RWPE1 (cell line): ENCODE data around the gene MYOD1.

Experiments used
- CTCF ChIA-PET: fragments of 350-600 bp; sonication (Branson Sonifier 250); formaldehyde crosslinking; extraction: SDS; loops from one replicate; lab custom pipeline; 2021; lab: Yijun Ruan, JAX
- POLR2A ChIA-PET: fragments of 400-600 bp; formaldehyde crosslinking; extraction: SDS; loops from one replicate; lab custom pipeline; 2020; ENCODE audit warnings: antibody characterized with exemption; ENCODE audit not compliant: low non-redundant PET; lab: Yijun Ruan, JAX
- DNase-seq: peaks from one replicate; pipeline ENCODE4 v3.0.0; 2012; ENCODE audit warnings: low spot score
- H3K27ac ChIP-seq: fragments of 450-650 bp; 2 replicates; pipeline ENCODE4 v1.5.1; 2017
- CTCF ChIP-seq: fragments of 450-650 bp; conservative IDR thresholded peaks from 2 replicates; pipeline ENCODE4 v1.5.1; 2017; ENCODE audit warnings: low read depth, mild to moderate bottlenecking

Gene MYOD1

GRCh38 chr11:17719028-17719937 lies at the start of gene MYOD1:
Gene MYOD1, plus strand, starts transcription at chr11:17719571. Its CDS starts 212 bp downstream, at chr11:17719783.
- H3K27ac ChIP-seq, result no peak within 1 kb of the TSS
- ChIA-PET POLR2A (no interaction called here), CTCF (interaction anchor here (0.6 to 4.7 kb wide), 4 partner anchors 12 to 414 kb away, joined by 3 to 31 read pairs (median 8); no protein-coding TSS in a partner anchor)
- DNase-seq, result no peak
- no peak for TF ChIP-seq CTCF

GRCh38 chr11:17672469-17672868 lies 46.9 kb upstream of the MYOD1 start:
- no peak for DNase-seq
- H3K27ac ChIP-seq, result no peak overlapping the region
- POLR2A ChIA-PET, result no interaction called here
- TF ChIP-seq CTCF, result no peak
- CTCF ChIA-PET, result interaction anchor here (0.6 kb wide), 1 partner anchor 70 kb away, joined by 3 read pairs; no protein-coding TSS in a partner anchor

DNA sequence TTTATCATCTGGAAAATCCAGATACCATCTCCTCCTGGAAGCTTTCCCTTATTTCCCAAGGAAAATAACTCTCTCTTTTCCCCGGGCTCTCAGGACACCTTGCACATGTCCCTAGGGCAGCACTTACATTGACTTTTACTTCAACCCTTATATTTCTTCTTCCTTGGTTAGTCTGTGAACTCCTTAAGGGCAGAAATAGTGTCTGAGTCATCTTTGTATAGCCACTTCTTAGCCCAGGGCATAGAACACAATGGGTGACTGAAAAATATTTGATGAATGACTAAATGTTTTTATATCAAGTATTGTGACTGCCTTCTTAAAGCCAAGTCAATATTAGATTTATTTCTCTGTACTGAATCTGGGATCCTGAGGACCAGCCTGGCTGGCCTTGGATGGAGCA lies 45.4 kb upstream of the MYOD1 start:
- POLR2A ChIA-PET, result no interaction called here
- CTCF ChIA-PET, result no interaction called here
- H3K27ac ChIP-seq, result no peak overlapping the region
- DNase-seq, result peak; percentile 18
- no peak for TF ChIP-seq CTCF

GRCh38 chr11:17682848-17683247 lies 36.5 kb upstream of the MYOD1 start:
- H3K27ac ChIP-seq, result no peak overlapping the region
- TF ChIP-seq CTCF, result no peak
- CTCF ChIA-PET, result interaction anchor here (0.6 kb wide), 1 partner anchor 232 kb away, joined by 3 read pairs; no protein-coding TSS in a partner anchor
- no peak for DNase-seq
- POLR2A ChIA-PET, result no interaction called here

DNA sequence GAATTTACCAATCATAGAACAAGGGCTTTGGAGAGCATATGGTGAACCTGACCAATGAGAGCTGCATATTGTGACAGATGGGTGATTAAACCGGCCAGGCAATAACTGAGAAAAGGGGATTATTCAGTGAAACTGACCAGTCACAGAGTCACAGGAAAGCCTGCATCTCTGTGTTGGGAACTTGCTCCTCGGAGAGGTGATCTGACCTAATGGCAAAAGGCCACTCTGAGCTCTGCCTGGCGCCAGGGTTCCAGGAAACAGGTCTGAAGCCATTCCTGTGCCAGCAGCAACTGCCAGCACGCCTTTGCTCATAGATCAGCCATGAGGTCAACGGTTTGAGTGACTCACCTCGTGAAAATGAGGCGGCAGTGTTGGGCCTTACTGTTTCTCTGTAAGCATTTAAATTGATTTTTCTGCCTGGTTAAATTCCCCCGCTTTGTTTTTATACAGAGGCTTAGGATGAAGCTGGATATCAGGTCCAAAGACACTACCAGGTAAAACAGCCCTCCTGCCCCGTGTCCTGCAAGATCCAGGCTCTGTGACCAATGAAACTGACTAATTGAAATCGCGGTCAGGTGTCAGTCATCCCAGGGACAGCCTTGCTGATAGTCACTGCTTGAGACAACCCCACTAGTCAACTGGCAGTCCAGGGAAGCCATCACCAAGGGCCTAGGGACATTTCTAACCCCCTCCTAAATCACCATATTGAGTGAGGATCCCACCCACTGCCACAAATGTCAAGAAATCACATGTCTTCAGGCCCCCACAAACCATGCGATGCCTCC lies 35.8 kb upstream of the MYOD1 start:
- POLR2A ChIA-PET, result no interaction called here
- CTCF ChIA-PET, result interaction anchor here (0.6 kb wide), 1 partner anchor 231 kb away, joined by 3 read pairs; no protein-coding TSS in a partner anchor
- no peak for TF ChIP-seq CTCF
- H3K27ac ChIP-seq, result no peak overlapping the region
- DNase-seq, result peak; percentile 38

DNA sequence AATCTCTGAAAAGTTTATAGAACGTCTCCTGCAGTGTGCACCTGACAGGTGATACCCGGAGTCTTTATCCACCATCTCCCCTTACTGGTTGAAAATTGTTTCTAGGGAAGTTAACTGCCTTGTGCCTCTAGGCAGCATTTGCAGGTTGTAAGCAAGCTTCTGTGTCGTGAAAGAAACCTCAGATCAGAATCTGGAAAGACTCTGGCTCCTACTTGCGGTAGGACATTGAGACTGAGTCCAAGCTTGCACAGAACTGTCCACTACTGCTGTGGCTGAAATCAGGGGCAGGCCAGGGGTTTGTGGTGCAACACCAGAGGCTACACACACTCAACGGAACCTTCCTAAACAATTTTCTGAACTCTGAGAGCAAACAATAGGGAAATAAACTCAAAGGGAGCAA lies 34.8 kb upstream of the MYOD1 start:
- ChIA-PET POLR2A (no interaction called here), CTCF (no interaction called here)
- DNase-seq, result no peak
- H3K27ac ChIP-seq, result no peak overlapping the region
- no peak for TF ChIP-seq CTCF
